ENCODE data around the gene SLC35F2. TPM values are rescaled to one million over a fixed set of nuclear protein-coding genes. Genes with fewer than 3 reads are reported as not detected.

The SLC35F2 gene
- total and polyA plus RNA-seq, 2 experiments from 2014 or later, result 13.0 to 14.8 TPM

GRCh38 chr11:107851704-107852310 is 6.8 kb downstream of the SLC35F2 start:
- Histone ChIP-seq H3K36me3 (replicated peaks; ENCODE audit: insufficient read depth, low read depth) (no peaks in the 10 kb centered on the region), H3K9me2 (replicated peaks; ENCODE audit: insufficient read depth) (no peaks in the 10 kb centered on the region), H2AFZ (no peak overlapping the region), H3K9me3 (ENCODE audit: low read depth) (no peaks in the 10 kb centered on the region), H3K4me3 (no peak overlapping the region), H3K27ac (no peak overlapping the region), H3K79me2 (peaks cover 23% of the 10 kb centered on the region), H4K20me1 (ENCODE audit: insufficient read depth, poor library complexity, severe bottlenecking) (no peaks in the 10 kb centered on the region), H3K4me2 (no peak overlapping the region), H3K4me1 (ENCODE audit: insufficient read depth) (no peaks in the 10 kb centered on the region), H3K27me3 (no peaks in the 10 kb centered on the region)
- WGBS (ENCODE audit: low lambda C conversion rate, missing lambda C conversion rate), result 76% methylated on average over 4 of the region's 4 CpGs
- no peak for DNase-seq (ENCODE audit: low spot score)
- TF ChIP-seq EZH2 (IDR thresholded peaks at IDR 0.05; ENCODE audit: borderline replicate concordance) (no peak), CTCF (IDR thresholded peaks at IDR 0.05; ENCODE audit: poor library complexity) (no peak), EZH2phosphoT487 (IDR thresholded peaks at IDR 0.05; ENCODE audit: low read depth, severe bottlenecking, unreplicated experiment) (no peak)

- DNase-seq (ENCODE audit: low spot score), result no peak
- Histone ChIP-seq H2AFZ (no peak overlapping the region), H3K9me2 (replicated peaks; ENCODE audit: insufficient read depth) (no peaks in the 10 kb centered on the region), H3K9me3 (ENCODE audit: low read depth) (no peaks in the 10 kb centered on the region), H3K4me3 (no peak overlapping the region), H3K27me3 (no peaks in the 10 kb centered on the region), H3K27ac (no peak overlapping the region), H3K36me3 (replicated peaks; ENCODE audit: insufficient read depth, low read depth) (no peaks in the 10 kb centered on the region), H3K4me2 (no peak overlapping the region), H3K79me2 (peaks cover 28% of the 10 kb centered on the region), H4K20me1 (ENCODE audit: insufficient read depth, poor library complexity, severe bottlenecking) (no peaks in the 10 kb centered on the region), H3K4me1 (ENCODE audit: insufficient read depth) (no peaks in the 10 kb centered on the region)
- TF ChIP-seq EZH2 (IDR thresholded peaks at IDR 0.05; ENCODE audit: borderline replicate concordance) (no peak), CTCF (IDR thresholded peaks at IDR 0.05; ENCODE audit: poor library complexity) (no peak), EZH2phosphoT487 (IDR thresholded peaks at IDR 0.05; ENCODE audit: low read depth, severe bottlenecking, unreplicated experiment) (no peak)
Measured at GRCh38 chr11:107849790-107850189, 8.8 kb downstream of the SLC35F2 start.

GRCh38 chr11:107848345-107848744 is 10.2 kb downstream of the SLC35F2 start:
- Histone ChIP-seq H3K27ac (no peak overlapping the region), H3K9me3 (ENCODE audit: low read depth) (no peaks in the 10 kb centered on the region), H3K79me2 (peaks cover 25% of the 10 kb centered on the region), H3K9me2 (replicated peaks; ENCODE audit: insufficient read depth) (no peaks in the 10 kb centered on the region), H3K4me3 (no peak overlapping the region), H4K20me1 (ENCODE audit: insufficient read depth, poor library complexity, severe bottlenecking) (no peaks in the 10 kb centered on the region), H3K27me3 (no peaks in the 10 kb centered on the region), H2AFZ (no peak overlapping the region), H3K36me3 (replicated peaks; ENCODE audit: insufficient read depth, low read depth) (no peaks in the 10 kb centered on the region), H3K4me1 (ENCODE audit: insufficient read depth) (no peaks in the 10 kb centered on the region), H3K4me2 (no peak overlapping the region)
- DNase-seq (ENCODE audit: low spot score), result no peak
- TF ChIP-seq CTCF (IDR thresholded peaks at IDR 0.05; ENCODE audit: poor library complexity) (no peak), EZH2 (IDR thresholded peaks at IDR 0.05; ENCODE audit: borderline replicate concordance) (no peak), EZH2phosphoT487 (IDR thresholded peaks at IDR 0.05; ENCODE audit: low read depth, severe bottlenecking, unreplicated experiment) (no peak)
- 100% methylated on average over 1 of the region's 1 CpG for WGBS (ENCODE audit: low lambda C conversion rate, missing lambda C conversion rate)
